ENCODE results near the gene F2RL3. TPM values are rescaled to one million over a fixed set of nuclear protein-coding genes. Genes with fewer than 3 reads are reported as not detected.

Gene F2RL3
- total and polyA plus RNA-seq, 9 of the 15 experiments (the other 6 are each of a cell fraction or from before 2014, with no cell fraction given) = 1.4 to 27.6 (median 11.9) TPM

DNA sequence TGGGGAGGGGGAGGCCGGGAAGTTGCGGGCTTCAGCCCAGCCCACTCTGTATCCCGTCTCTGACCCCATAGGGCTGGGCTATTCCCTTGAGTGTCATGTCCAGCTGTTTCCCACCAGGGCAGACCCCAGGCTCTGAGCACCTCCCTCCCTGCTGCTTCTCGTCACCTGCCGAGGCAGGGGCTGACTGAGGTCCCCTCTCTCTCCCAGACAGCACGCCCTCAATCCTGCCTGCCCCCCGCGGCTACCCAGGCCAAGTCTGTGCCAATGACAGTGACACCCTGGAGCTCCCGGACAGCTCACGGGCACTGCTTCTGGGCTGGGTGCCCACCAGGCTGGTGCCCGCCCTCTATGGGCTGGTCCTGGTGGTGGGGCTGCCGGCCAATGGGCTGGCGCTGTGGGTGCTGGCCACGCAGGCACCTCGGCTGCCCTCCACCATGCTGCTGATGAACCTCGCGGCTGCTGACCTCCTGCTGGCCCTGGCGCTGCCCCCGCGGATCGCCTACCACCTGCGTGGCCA, 625 bp downstream of the F2RL3 start (continued):
- TF ChIP-seq RUNX1 (IDR thresholded peaks at IDR 0.05; ENCODE audit: low read depth) (no peak), ZNF717 (CRISPR knock-in tag; IDR thresholded peaks at IDR 0.05) (0 out of 2 replicates have a peak, but pooled peaks have one; percentile 59), POLR2G (IDR thresholded peaks at IDR 0.05; ENCODE audit: low read depth, low read length) (no peak), MCM5 (IDR thresholded peaks at IDR 0.05; ENCODE audit: low read depth) (no peak), KDM1A (IDR thresholded peaks at IDR 0.05) (no peak), KLF10 (CRISPR knock-in tag; IDR thresholded peaks at IDR 0.05) (0 out of 2 replicates have a peak, but pooled peaks have one; percentile 31), NELFE (IDR thresholded peaks at IDR 0.05; ENCODE audit: insufficient read depth, insufficient read length) (no peak), CREM (IDR thresholded peaks at IDR 0.05; ENCODE audit: low read depth) (no peak), BACH1 (tag; IDR thresholded peaks at IDR 0.05) (no peak), MECOM (CRISPR knock-in tag; IDR thresholded peaks at IDR 0.05) (peak; percentile 54; the same call in 1 of the 2 replicates), RFX5 (IDR thresholded peaks at IDR 0.05; ENCODE audit: low read depth, low read length) (no peak)
- TF ChIP-seq, protein P1, sequence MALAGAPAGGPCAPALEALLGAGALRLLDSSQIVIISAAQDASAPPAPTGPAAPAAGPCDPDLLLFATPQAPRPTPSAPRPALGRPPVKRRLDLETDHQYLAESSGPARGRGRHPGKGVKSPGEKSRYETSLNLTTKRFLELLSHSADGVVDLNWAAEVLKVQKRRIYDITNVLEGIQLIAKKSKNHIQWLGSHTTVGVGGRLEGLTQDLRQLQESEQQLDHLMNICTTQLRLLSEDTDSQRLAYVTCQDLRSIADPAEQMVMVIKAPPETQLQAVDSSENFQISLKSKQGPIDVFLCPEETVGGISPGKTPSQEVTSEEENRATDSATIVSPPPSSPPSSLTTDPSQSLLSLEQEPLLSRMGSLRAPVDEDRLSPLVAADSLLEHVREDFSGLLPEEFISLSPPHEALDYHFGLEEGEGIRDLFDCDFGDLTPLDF (CRISPR knock-in tag; IDR thresholded peaks at IDR 0.05) = no peak
- TF ChIP-seq, protein P2, sequence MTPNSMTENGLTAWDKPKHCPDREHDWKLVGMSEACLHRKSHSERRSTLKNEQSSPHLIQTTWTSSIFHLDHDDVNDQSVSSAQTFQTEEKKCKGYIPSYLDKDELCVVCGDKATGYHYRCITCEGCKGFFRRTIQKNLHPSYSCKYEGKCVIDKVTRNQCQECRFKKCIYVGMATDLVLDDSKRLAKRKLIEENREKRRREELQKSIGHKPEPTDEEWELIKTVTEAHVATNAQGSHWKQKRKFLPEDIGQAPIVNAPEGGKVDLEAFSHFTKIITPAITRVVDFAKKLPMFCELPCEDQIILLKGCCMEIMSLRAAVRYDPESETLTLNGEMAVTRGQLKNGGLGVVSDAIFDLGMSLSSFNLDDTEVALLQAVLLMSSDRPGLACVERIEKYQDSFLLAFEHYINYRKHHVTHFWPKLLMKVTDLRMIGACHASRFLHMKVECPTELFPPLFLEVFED (CRISPR knock-in tag; conservative IDR thresholded peaks at IDR 0.05) = 0 out of 2 replicates have a peak, but pooled peaks have one; percentile 45
- TF ChIP-seq, protein P3, sequence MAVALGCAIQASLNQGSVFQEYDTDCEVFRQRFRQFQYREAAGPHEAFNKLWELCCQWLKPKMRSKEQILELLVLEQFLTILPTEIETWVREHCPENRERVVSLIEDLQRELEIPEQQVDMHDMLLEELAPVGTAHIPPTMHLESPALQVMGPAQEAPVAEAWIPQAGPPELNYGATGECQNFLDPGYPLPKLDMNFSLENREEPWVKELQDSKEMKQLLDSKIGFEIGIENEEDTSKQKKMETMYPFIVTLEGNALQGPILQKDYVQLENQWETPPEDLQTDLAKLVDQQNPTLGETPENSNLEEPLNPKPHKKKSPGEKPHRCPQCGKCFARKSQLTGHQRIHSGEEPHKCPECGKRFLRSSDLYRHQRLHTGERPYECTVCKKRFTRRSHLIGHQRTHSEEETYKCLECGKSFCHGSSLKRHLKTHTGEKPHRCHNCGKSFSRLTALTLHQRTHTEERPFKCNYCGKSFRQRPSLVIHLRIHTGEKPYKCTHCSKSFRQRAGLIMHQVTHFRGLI (CRISPR knock-in tag; IDR thresholded peaks at IDR 0.05) = no peak
- TF ChIP-seq, protein P4, sequence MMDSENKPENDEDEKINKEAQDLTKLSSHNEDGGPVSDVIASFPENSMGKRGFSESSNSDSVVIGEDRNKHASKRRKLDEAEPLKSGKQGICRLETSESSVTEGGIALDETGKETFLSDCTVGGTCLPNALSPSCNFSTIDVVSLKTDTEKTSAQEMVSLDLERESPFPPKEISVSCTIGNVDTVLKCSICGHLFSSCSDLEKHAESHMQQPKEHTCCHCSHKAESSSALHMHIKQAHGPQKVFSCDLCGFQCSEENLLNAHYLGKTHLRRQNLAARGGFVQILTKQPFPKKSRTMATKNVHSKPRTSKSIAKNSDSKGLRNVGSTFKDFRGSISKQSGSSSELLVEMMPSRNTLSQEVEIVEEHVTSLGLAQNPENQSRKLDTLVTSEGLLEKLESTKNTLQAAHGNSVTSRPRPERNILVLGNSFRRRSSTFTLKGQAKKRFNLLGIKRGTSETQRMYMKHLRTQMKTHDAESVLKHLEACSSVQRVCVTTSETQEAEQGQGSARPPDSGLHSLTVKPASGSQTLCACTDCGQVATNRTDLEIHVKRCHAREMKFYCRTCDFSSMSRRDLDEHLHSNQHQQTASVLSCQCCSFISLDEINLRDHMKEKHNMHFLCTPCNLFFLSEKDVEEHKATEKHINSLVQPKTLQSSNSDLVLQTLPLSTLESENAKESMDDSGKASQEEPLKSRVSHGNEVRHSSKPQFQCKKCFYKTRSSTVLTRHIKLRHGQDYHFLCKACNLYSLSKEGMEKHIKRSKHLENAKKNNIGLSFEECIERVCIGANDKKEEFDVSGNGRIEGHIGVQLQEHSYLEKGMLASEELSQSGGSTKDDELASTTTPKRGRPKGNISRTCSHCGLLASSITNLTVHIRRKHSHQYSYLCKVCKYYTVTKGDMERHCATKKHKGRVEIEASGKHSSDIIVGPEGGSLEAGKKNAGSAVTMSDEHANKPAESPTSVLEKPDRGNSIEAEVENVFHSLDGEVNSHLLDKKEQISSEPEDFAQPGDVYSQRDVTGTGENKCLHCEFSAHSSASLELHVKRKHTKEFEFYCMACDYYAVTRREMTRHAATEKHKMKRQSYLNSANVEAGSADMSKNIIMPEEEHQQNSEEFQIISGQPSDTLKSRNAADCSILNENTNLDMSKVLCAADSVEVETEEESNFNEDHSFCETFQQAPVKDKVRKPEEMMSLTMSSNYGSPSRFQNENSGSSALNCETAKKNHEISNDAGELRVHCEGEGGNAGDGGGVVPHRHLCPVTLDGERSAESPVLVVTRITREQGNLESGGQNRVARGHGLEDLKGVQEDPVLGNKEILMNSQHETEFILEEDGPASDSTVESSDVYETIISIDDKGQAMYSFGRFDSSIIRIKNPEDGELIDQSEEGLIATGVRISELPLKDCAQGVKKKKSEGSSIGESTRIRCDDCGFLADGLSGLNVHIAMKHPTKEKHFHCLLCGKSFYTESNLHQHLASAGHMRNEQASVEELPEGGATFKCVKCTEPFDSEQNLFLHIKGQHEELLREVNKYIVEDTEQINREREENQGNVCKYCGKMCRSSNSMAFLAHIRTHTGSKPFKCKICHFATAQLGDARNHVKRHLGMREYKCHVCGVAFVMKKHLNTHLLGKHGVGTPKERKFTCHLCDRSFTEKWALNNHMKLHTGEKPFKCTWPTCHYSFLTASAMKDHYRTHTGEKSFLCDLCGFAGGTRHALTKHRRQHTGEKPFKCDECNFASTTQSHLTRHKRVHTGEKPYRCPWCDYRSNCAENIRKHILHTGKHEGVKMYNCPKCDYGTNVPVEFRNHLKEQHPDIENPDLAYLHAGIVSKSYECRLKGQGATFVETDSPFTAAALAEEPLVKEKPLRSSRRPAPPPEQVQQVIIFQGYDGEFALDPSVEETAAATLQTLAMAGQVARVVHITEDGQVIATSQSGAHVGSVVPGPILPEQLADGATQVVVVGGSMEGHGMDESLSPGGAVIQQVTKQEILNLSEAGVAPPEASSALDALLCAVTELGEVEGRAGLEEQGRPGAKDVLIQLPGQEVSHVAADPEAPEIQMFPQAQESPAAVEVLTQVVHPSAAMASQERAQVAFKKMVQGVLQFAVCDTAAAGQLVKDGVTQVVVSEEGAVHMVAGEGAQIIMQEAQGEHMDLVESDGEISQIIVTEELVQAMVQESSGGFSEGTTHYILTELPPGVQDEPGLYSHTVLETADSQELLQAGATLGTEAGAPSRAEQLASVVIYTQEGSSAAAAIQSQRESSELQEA (IDR thresholded peaks at IDR 0.05; ENCODE audit: low read depth) = no peak
- TF ChIP-seq, protein P5, sequence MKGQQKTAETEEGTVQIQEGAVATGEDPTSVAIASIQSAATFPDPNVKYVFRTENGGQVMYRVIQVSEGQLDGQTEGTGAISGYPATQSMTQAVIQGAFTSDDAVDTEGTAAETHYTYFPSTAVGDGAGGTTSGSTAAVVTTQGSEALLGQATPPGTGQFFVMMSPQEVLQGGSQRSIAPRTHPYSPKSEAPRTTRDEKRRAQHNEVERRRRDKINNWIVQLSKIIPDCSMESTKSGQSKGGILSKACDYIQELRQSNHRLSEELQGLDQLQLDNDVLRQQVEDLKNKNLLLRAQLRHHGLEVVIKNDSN (CRISPR knock-in tag; IDR thresholded peaks at IDR 0.05) = no peak
